ENCODE data around the gene MRPS26.

DNA sequence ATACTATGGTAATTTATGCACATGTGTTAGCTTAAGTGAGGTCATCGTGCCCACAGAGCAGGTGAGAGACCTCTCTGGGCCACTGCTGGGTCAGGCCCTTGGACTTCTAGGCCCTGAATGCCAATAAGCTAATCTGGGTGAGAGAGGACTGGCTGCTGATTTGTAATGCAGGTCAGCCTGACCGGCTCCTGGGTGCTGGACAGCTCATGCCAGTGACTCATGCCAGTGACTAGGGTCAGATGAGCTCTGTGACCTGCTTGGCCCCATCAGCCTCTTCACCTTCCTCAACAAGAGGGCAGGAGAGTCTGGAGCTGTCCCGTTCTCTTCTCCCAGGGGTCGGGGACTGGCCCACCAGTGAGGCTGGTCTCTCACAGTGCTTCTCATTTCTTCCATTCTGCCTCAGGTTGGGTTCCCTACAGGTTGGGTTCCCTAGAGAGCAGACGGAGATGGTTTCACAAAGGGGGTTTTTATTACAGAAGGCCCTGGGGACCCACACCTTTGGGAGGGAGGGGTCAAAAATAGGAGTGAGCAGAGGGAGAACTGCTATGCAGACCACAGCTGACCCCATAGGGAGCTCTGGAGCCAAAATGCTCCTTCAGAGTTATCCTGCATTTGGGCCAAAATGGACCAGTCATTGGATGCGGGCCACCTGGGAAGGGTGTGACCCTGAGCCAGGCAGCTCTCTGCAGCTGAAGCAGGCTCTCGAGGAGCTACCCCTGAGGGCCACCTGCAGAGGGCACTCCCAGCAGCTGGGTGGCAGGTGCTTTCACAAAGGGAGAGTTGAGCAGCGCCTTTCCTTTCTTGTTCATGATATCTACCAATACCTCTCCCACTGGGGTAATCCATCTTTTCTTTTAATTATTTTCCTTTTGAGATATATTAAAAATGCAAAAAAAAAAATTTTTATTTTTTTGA is 23.4 kb downstream of the MRPS26 start:
- TF ChIP-seq, protein P1, sequence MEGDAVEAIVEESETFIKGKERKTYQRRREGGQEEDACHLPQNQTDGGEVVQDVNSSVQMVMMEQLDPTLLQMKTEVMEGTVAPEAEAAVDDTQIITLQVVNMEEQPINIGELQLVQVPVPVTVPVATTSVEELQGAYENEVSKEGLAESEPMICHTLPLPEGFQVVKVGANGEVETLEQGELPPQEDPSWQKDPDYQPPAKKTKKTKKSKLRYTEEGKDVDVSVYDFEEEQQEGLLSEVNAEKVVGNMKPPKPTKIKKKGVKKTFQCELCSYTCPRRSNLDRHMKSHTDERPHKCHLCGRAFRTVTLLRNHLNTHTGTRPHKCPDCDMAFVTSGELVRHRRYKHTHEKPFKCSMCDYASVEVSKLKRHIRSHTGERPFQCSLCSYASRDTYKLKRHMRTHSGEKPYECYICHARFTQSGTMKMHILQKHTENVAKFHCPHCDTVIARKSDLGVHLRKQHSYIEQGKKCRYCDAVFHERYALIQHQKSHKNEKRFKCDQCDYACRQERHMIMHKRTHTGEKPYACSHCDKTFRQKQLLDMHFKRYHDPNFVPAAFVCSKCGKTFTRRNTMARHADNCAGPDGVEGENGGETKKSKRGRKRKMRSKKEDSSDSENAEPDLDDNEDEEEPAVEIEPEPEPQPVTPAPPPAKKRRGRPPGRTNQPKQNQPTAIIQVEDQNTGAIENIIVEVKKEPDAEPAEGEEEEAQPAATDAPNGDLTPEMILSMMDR (IDR thresholded peaks at IDR 0.05) = no peak
- no peak for TF ChIP-seq POLR2A (IDR thresholded peaks at IDR 0.05)
